Measurements from ENCODE around the gene ZSCAN21.

ZSCAN21 gene

GRCh38 chr7:100027197-100027596 is 22.4 kb upstream of the ZSCAN21 start:
- DNase-seq (ENCODE audit: low read depth, low spot score) = no peak
- TF ChIP-seq CTCF (IDR thresholded peaks at IDR 0.05; ENCODE audit: low read depth, low read length) = no peak
- in situ Hi-C loops (cut with HindIII; ENCODE audit: low sequenced_read_pairs) = no loop called here

GRCh38 chr7:100029596-100029995 is 20.0 kb upstream of the ZSCAN21 start:
- DNase-seq (ENCODE audit: low read depth, low spot score) = no peak
- in situ Hi-C loops (cut with HindIII; ENCODE audit: low sequenced_read_pairs) = no loop called here
- H3K4me3 ChIP-seq (ENCODE audit: low read depth, low read length) = no peak overlapping the region
- no peak for TF ChIP-seq CTCF (IDR thresholded peaks at IDR 0.05; ENCODE audit: low read depth, low read length)

More at GRCh38 chr7:100027197-100027596, 22.4 kb upstream of the ZSCAN21 start:
- H3K4me3 ChIP-seq (ENCODE audit: low read depth, low read length) = no peak overlapping the region

- no peak for DNase-seq (ENCODE audit: low read depth, low spot score)
- in situ Hi-C loops (cut with HindIII; ENCODE audit: low sequenced_read_pairs) = no loop called here
- TF ChIP-seq CTCF (IDR thresholded peaks at IDR 0.05; ENCODE audit: low read depth, low read length) = no peak
- H3K4me3 ChIP-seq (ENCODE audit: low read depth, low read length) = no peak overlapping the region
These were observed 16.0 kb upstream of the ZSCAN21 start for GRCh38 chr7:100033526-100033925.

- no peak for TF ChIP-seq CTCF (IDR thresholded peaks at IDR 0.05; ENCODE audit: low read depth, low read length)
- DNase-seq (ENCODE audit: low read depth, low spot score) = peak; percentile 93
- H3K4me3 ChIP-seq (ENCODE audit: low read depth, low read length) = no peak overlapping the region
- in situ Hi-C loops (cut with HindIII; ENCODE audit: low sequenced_read_pairs) = no loop called here
These were observed 14.6 kb upstream of the ZSCAN21 start for GRCh38 chr7:100034871-100035510.

- TF ChIP-seq CTCF (IDR thresholded peaks at IDR 0.05; ENCODE audit: low read depth, low read length) = no peak
- in situ Hi-C loops (cut with HindIII; ENCODE audit: low sequenced_read_pairs) = no loop called here
- H3K4me3 ChIP-seq (ENCODE audit: low read depth, low read length) = no peak overlapping the region
- DNase-seq (ENCODE audit: low read depth, low spot score) = peak; percentile 10
These were observed 13.7 kb upstream of the ZSCAN21 start for GRCh38 chr7:100035876-100036275.

GRCh38 chr7:100038326-100038725 is 11.2 kb upstream of the ZSCAN21 start:
- H3K4me3 ChIP-seq (ENCODE audit: low read depth, low read length) = no peak overlapping the region
- TF ChIP-seq CTCF (IDR thresholded peaks at IDR 0.05; ENCODE audit: low read depth, low read length) = no peak
- no peak for DNase-seq (ENCODE audit: low read depth, low spot score)
- in situ Hi-C loops (cut with HindIII; ENCODE audit: low sequenced_read_pairs) = no loop called here

Measured in astrocyte of the spinal cord (primary cell).